ENCODE data around the gene OR7C1.
"Not testable (repeated sequence)": the region's sequence is repeated elsewhere in the genome, so short reads cannot be mapped to it uniquely, and the experiment has no call there.

Gene OR7C1

GRCh38 chr19:14786421-14786851 is 48.5 kb downstream of the OR7C1 start:
- H3K27me3 ChIP-seq (ENCODE audit: control insufficient read depth, insufficient read depth, low read length, poor library complexity, severe bottlenecking), result no peaks in the 10 kb centered on the region
- H3K27ac ChIP-seq (ENCODE audit: insufficient read depth, low read depth, low read length, poor library complexity, severe bottlenecking), result no peak overlapping the region
- no peaks in the 10 kb centered on the region for H3K4me1 ChIP-seq (ENCODE audit: control insufficient read depth, insufficient read depth, low read length)
- no peak overlapping the region for H3K4me3 ChIP-seq (ENCODE audit: insufficient read depth, low read depth, low read length)
- peaks cover 3% of the 10 kb centered on the region for H3K9me3 ChIP-seq (ENCODE audit: control insufficient read depth, low read length)
- H3K36me3 ChIP-seq (ENCODE audit: control insufficient read depth, insufficient read depth, low read length), result no peaks in the 10 kb centered on the region
- WGBS, 2 experiments, result 53 to 55% methylated on average over 18 of the region's 18 CpGs

- not testable (repeated sequence) for H3K27ac ChIP-seq (ENCODE audit: insufficient read depth, low read depth, low read length, poor library complexity, severe bottlenecking); H3K4me1 ChIP-seq (ENCODE audit: control insufficient read depth, insufficient read depth, low read length); H3K27me3 ChIP-seq (ENCODE audit: control insufficient read depth, insufficient read depth, low read length, poor library complexity, severe bottlenecking); H3K9me3 ChIP-seq (ENCODE audit: control insufficient read depth, low read length); H3K4me3 ChIP-seq (ENCODE audit: insufficient read depth, low read depth, low read length); H3K36me3 ChIP-seq (ENCODE audit: control insufficient read depth, insufficient read depth, low read length)
- 80 to 83% methylated on average over 8 to 9 of the region's 11 CpGs for WGBS, 2 experiments
Observed at GRCh38 chr19:14785102-14785793, 49.7 kb downstream of the OR7C1 start.

- not testable (repeated sequence) for H3K4me1 ChIP-seq (ENCODE audit: control insufficient read depth, insufficient read depth, low read length); H3K27me3 ChIP-seq (ENCODE audit: control insufficient read depth, insufficient read depth, low read length, poor library complexity, severe bottlenecking); H3K4me3 ChIP-seq (ENCODE audit: insufficient read depth, low read depth, low read length); H3K9me3 ChIP-seq (ENCODE audit: control insufficient read depth, low read length); H3K36me3 ChIP-seq (ENCODE audit: control insufficient read depth, insufficient read depth, low read length); H3K27ac ChIP-seq (ENCODE audit: insufficient read depth, low read depth, low read length, poor library complexity, severe bottlenecking)
- 88% methylated on average over 8 of the region's 10 CpGs for WGBS, 2 experiments
Observed at GRCh38 chr19:14784730-14785101, 50.3 kb downstream of the OR7C1 start.

GRCh38 chr19:14783410-14783998 is 51.5 kb downstream of the OR7C1 start:
- H3K4me1 ChIP-seq (ENCODE audit: control insufficient read depth, insufficient read depth, low read length); H3K4me3 ChIP-seq (ENCODE audit: insufficient read depth, low read depth, low read length); H3K27ac ChIP-seq (ENCODE audit: insufficient read depth, low read depth, low read length, poor library complexity, severe bottlenecking); H3K36me3 ChIP-seq (ENCODE audit: control insufficient read depth, insufficient read depth, low read length); H3K27me3 ChIP-seq (ENCODE audit: control insufficient read depth, insufficient read depth, low read length, poor library complexity, severe bottlenecking); H3K9me3 ChIP-seq (ENCODE audit: control insufficient read depth, low read length): not testable (repeated sequence)
- WGBS, 2 experiments, result 55 to 62% methylated on average over 4 to 5 of the region's 8 CpGs

DNA sequence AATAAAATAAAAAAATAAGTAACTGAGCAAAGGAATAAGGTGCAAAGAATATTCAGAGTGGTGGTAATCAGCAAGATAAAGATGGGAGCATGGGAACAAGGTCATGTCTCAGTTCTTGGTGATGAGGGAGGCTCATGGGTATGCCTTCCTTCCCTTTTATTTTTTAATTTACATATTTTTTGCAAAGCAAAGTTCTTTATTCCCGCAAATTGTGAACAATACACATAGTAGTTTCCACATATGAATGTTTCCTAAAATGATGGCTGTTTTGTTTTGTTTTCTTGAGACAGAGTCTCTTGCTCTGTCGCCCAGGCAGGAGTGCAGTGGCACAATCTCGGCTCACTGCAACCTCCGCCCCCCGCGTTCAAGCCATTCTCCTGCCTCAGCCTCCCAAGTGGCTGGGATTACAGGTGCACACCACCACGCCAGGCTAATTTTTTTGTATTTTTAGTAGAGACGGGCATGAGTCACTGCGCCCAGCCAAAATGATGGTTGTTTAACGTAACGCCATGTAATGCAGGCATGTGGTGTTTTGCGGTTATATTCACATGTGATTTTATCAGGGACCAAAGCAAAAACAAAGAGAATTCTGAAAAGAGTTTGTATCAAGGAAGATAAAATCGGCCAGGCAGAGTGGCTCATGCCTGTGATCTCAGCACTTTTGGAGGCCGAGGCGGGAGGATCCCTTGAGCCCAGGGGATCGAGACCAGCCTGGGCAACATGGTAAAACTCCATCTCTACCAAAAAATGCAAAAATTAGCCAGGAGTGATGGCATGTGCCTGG is 52.2 kb downstream of the OR7C1 start:
- Histone ChIP-seq H3K27me3 (ENCODE audit: control insufficient read depth, insufficient read depth, low read length, poor library complexity, severe bottlenecking) (no peaks in the 10 kb centered on the region), H3K36me3 (ENCODE audit: control insufficient read depth, insufficient read depth, low read length) (no peaks in the 10 kb centered on the region), H3K4me3 (ENCODE audit: insufficient read depth, low read depth, low read length) (no peak overlapping the region), H3K4me1 (ENCODE audit: control insufficient read depth, insufficient read depth, low read length) (no peaks in the 10 kb centered on the region), H3K9me3 (ENCODE audit: control insufficient read depth, low read length) (peaks cover 3% of the 10 kb centered on the region), H3K27ac (ENCODE audit: insufficient read depth, low read depth, low read length, poor library complexity, severe bottlenecking) (no peak overlapping the region)
- WGBS, 2 experiments, result 88% methylated on average over 15 of the region's 16 CpGs

- H3K36me3 ChIP-seq (ENCODE audit: control insufficient read depth, insufficient read depth, low read length); H3K27me3 ChIP-seq (ENCODE audit: control insufficient read depth, insufficient read depth, low read length, poor library complexity, severe bottlenecking); H3K9me3 ChIP-seq (ENCODE audit: control insufficient read depth, low read length); H3K4me1 ChIP-seq (ENCODE audit: control insufficient read depth, insufficient read depth, low read length); H3K27ac ChIP-seq (ENCODE audit: insufficient read depth, low read depth, low read length, poor library complexity, severe bottlenecking); H3K4me3 ChIP-seq (ENCODE audit: insufficient read depth, low read depth, low read length): not testable (repeated sequence)
- WGBS, 2 experiments, result 85 to 86% methylated on average over 15 to 16 of the region's 17 CpGs
Observed at GRCh38 chr19:14781713-14782536, 53.1 kb downstream of the OR7C1 start.

DNA sequence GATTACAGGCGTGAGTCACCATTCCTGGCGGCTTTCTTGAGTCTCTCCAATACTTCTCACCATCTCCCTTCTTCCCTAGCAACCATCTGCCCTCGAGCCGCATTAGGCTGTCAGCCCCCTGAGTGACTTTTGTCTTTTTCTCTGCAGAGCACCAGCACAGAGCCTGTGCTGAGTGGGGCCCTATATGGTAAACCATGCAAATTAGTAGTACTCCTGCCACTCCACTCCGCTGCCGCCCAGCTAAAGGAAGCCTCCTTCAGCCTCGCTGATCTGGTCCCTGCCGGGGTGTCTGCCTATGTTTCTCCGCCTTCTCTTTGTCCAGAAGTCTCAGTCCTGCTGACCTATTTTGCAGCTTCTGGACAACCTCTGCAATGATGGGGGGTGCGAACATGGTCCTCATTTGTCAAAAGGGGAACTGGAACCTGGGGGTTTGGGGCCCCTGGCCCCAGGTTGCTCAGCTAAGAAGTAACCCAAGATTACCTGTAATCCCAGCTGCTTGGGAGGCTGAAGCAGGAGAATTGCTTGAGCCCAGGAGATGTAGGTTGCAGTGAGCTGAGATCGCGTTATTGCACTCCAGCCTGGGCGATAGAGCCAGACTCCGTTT is 54.3 kb downstream of the OR7C1 start:
- H3K36me3 ChIP-seq (ENCODE audit: control insufficient read depth, insufficient read depth, low read length); H3K27ac ChIP-seq (ENCODE audit: insufficient read depth, low read depth, low read length, poor library complexity, severe bottlenecking); H3K9me3 ChIP-seq (ENCODE audit: control insufficient read depth, low read length); H3K4me3 ChIP-seq (ENCODE audit: insufficient read depth, low read depth, low read length); H3K4me1 ChIP-seq (ENCODE audit: control insufficient read depth, insufficient read depth, low read length); H3K27me3 ChIP-seq (ENCODE audit: control insufficient read depth, insufficient read depth, low read length, poor library complexity, severe bottlenecking): not testable (repeated sequence)
- 79 to 83% methylated on average over 7 to 9 of the region's 14 CpGs for WGBS, 2 experiments

DNA sequence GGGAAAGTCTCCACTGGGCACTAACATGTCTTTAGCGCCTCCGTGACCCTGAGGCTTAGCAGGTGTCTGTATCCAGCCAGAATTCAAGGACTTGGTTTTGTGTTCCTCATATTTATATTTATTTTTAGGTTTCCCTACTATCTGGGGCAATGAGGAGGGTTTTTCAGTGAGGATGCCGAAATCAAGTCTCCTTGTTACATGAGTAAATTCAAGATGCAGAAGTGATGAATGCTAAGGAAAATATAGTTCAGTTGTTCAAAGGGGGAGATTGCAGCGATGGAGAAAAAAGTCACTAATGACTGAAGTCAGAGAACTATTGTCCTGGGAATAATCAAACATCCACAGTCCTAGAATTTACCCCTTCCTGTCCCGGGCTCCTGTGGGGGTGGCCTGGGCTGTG is 55.8 kb downstream of the OR7C1 start:
- WGBS, 2 experiments, result 64 to 76% methylated on average over 4 to 5 of the region's 5 CpGs
- no peaks in the 10 kb centered on the region for H3K36me3 ChIP-seq (ENCODE audit: control insufficient read depth, insufficient read depth, low read length)

DNA sequence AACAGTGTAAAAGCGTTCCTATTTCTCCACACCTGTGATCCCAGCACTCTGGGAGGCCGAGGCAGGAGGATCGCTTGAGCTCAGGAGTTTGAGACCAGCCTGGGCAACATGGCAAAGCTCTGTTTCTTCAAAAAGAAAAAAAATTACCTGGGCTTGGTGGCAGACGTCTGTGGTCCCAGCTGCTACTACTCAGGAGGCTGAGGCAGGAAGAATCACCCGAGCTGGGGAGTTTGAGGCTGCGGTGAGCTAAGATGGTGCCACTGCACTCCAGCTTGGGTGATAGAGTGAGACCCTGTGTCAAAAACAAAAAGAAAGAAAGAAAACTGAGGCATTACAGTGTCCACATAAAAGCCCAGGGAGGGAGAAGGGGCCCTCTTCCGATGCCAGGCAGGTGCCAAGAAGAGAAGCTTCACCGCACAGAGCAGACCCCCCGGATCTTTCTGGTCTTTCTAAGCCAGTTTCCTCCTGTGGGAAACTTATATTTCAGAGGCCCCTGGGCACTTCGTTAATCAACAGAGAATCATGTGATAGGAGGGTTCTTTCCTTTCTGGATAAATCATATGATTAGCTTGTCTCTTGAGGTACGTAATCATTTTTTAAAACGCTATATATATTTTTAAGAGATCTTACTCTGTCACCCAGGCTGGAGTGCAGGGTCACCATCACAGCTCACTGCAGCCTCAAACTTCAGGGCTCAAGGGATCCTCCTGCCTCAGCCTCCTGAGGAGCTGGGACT is 56.7 kb downstream of the OR7C1 start, which contains the start of gene ADGRE2:
Gene ADGRE2 (minus strand): TSS at position 451 of the 736 bp plus-strand sequence. CDS start 1,804 bp downstream, outside the sequence.
- 75% methylated on average over 10 to 12 of the region's 12 CpGs for WGBS, 2 experiments
- not testable (repeated sequence) for H3K27ac ChIP-seq (ENCODE audit: insufficient read depth, low read depth, low read length, poor library complexity, severe bottlenecking); H3K4me1 ChIP-seq (ENCODE audit: control insufficient read depth, insufficient read depth, low read length); H3K27me3 ChIP-seq (ENCODE audit: control insufficient read depth, insufficient read depth, low read length, poor library complexity, severe bottlenecking); H3K4me3 ChIP-seq (ENCODE audit: insufficient read depth, low read depth, low read length); H3K36me3 ChIP-seq (ENCODE audit: control insufficient read depth, insufficient read depth, low read length); H3K9me3 ChIP-seq (ENCODE audit: control insufficient read depth, low read length)

More for the DNA sequence above, 55.8 kb downstream of the OR7C1 start:
- no peak overlapping the region for H3K4me3 ChIP-seq (ENCODE audit: insufficient read depth, low read depth, low read length)
- H3K9me3 ChIP-seq (ENCODE audit: control insufficient read depth, low read length), result no peaks in the 10 kb centered on the region
- no peak overlapping the region for H3K27ac ChIP-seq (ENCODE audit: insufficient read depth, low read depth, low read length, poor library complexity, severe bottlenecking)
- H3K27me3 ChIP-seq (ENCODE audit: control insufficient read depth, insufficient read depth, low read length, poor library complexity, severe bottlenecking), result peaks cover 3% of the 10 kb centered on the region
- H3K4me1 ChIP-seq (ENCODE audit: control insufficient read depth, insufficient read depth, low read length), result no peaks in the 10 kb centered on the region
